ENCODE data around the gene NSDHL. TPM values are rescaled to one million over a fixed set of nuclear protein-coding genes. Genes with fewer than 3 reads are reported as not detected.

The NSDHL gene
- total and polyA plus RNA-seq, 2 experiments from 2014 or later = 11.2 to 25.2 TPM

GRCh38 chrX:152895121-152895520, 64.3 kb downstream of the NSDHL start:
- Histone ChIP-seq H3K9ac (no peak overlapping the region), H3K9me3 (ENCODE audit: low read depth) (no peaks in the 10 kb centered on the region), H3K36me3 (ENCODE audit: low read depth) (no peaks in the 10 kb centered on the region), H3K4me2 (ENCODE audit: unreplicated experiment) (no peak overlapping the region), H3K4me1 (ENCODE audit: insufficient read depth) (0 out of 2 replicates have a peak, but pooled peaks cover 8% of the 10 kb centered on the region), H3K27ac (no peak overlapping the region), H2AFZ (no peak overlapping the region), H3K27me3 (replicated peaks; ENCODE audit: insufficient read depth) (no peaks in the 10 kb centered on the region), H3F3A (ENCODE audit: insufficient read depth) (no peaks in the 10 kb centered on the region), H3K79me2 (ENCODE audit: insufficient read depth) (no peaks in the 10 kb centered on the region), H3K9me2 (ENCODE audit: insufficient read depth) (no peaks in the 10 kb centered on the region), H4K20me1 (ENCODE audit: insufficient read depth) (no peaks in the 10 kb centered on the region), H3K4me3 (no peak overlapping the region)
- WGBS, 2 experiments (ENCODE audit: low coverage in 1 of 2, low lambda C conversion rate in 2 of 2, missing lambda C conversion rate in 2 of 2) = 100% methylated on average over 3 of the region's 3 CpGs
- in situ Hi-C loops (cut with MboI) = no loop called here
- DNase-seq = no peak
- TF ChIP-seq EZH2phosphoT487 (IDR thresholded peaks at IDR 0.05; ENCODE audit: insufficient read depth, low read depth) = no peak
- no peak for TF ChIP-seq EZH2 (IDR thresholded peaks at IDR 0.05; ENCODE audit: insufficient read depth, poor library complexity, severe bottlenecking)

- no peak for TF ChIP-seq EZH2phosphoT487 (IDR thresholded peaks at IDR 0.05; ENCODE audit: insufficient read depth, low read depth)
- no peak for TF ChIP-seq EZH2 (IDR thresholded peaks at IDR 0.05; ENCODE audit: insufficient read depth, poor library complexity, severe bottlenecking)
- no peaks in the 10 kb centered on the region for H3K36me3 ChIP-seq (ENCODE audit: low read depth)
- no peaks in the 10 kb centered on the region for H3K27me3 ChIP-seq (replicated peaks; ENCODE audit: insufficient read depth)
- in situ Hi-C loops (cut with MboI) = no loop called here
- no peaks in the 10 kb centered on the region for H4K20me1 ChIP-seq (ENCODE audit: insufficient read depth)
- no peaks in the 10 kb centered on the region for H3F3A ChIP-seq (ENCODE audit: insufficient read depth)
- H3K4me3 ChIP-seq = no peak overlapping the region
- H3K9me3 ChIP-seq (ENCODE audit: low read depth) = no peaks in the 10 kb centered on the region
- no peaks in the 10 kb centered on the region for H3K79me2 ChIP-seq (ENCODE audit: insufficient read depth)
- 37 to 79% methylated on average over 2 to 5 of the region's 8 CpGs for WGBS, 2 experiments (ENCODE audit: low coverage in 1 of 2, low lambda C conversion rate in 2 of 2, missing lambda C conversion rate in 2 of 2)
- no peak overlapping the region for H3K4me2 ChIP-seq (ENCODE audit: unreplicated experiment)
- no peak overlapping the region for H3K9ac ChIP-seq
- H3K4me1 ChIP-seq (ENCODE audit: insufficient read depth) = 0 out of 2 replicates have a peak, but pooled peaks cover 8% of the 10 kb centered on the region
- H3K27ac ChIP-seq = no peak overlapping the region
- H3K9me2 ChIP-seq (ENCODE audit: insufficient read depth) = no peaks in the 10 kb centered on the region
- DNase-seq = peak; percentile 54
- no peak overlapping the region for H2AFZ ChIP-seq
Observed at GRCh38 chrX:152895724-152896420, 65.0 kb downstream of the NSDHL start.

GRCh38 chrX:152896450-152896849, 65.6 kb downstream of the NSDHL start:
- Histone ChIP-seq H3K9me2 (ENCODE audit: insufficient read depth) (no peaks in the 10 kb centered on the region), H3F3A (ENCODE audit: insufficient read depth) (no peaks in the 10 kb centered on the region), H3K36me3 (ENCODE audit: low read depth) (no peaks in the 10 kb centered on the region), H3K9ac (no peak overlapping the region), H3K27me3 (replicated peaks; ENCODE audit: insufficient read depth) (no peaks in the 10 kb centered on the region), H4K20me1 (ENCODE audit: insufficient read depth) (no peaks in the 10 kb centered on the region), H3K9me3 (ENCODE audit: low read depth) (no peaks in the 10 kb centered on the region), H3K4me1 (ENCODE audit: insufficient read depth) (0 out of 2 replicates have a peak, but pooled peaks cover 8% of the 10 kb centered on the region), H3K4me2 (ENCODE audit: unreplicated experiment) (no peak overlapping the region), H3K27ac (no peak overlapping the region), H3K4me3 (no peak overlapping the region), H2AFZ (no peak overlapping the region), H3K79me2 (ENCODE audit: insufficient read depth) (no peaks in the 10 kb centered on the region)
- no peak for TF ChIP-seq EZH2phosphoT487 (IDR thresholded peaks at IDR 0.05; ENCODE audit: insufficient read depth, low read depth)
- no peak for TF ChIP-seq EZH2 (IDR thresholded peaks at IDR 0.05; ENCODE audit: insufficient read depth, poor library complexity, severe bottlenecking)
- in situ Hi-C loops (cut with MboI) = no loop called here
- WGBS, 2 experiments (ENCODE audit: low coverage in 1 of 2, low lambda C conversion rate in 2 of 2, missing lambda C conversion rate in 2 of 2) = 0 to 20% methylated on average over 3 to 8 of the region's 8 CpGs
- DNase-seq = peak; percentile 51

- Histone ChIP-seq H3K36me3 (ENCODE audit: low read depth) (no peaks in the 10 kb centered on the region), H3K4me1 (ENCODE audit: insufficient read depth) (0 out of 2 replicates have a peak, but pooled peaks cover 8% of the 10 kb centered on the region), H3K9ac (no peak within 1 kb of the TSS), H3K4me2 (ENCODE audit: unreplicated experiment) (no peak within 1 kb of the TSS), H3K9me3 (ENCODE audit: low read depth) (no peaks in the 10 kb centered on the region), H3K27me3 (replicated peaks; ENCODE audit: insufficient read depth) (no peaks in the 10 kb centered on the region), H3K79me2 (ENCODE audit: insufficient read depth) (no peaks in the 10 kb centered on the region), H2AFZ (peak within 1 kb of the TSS; percentile 60; the same call in 1 of the 2 replicates), H3K27ac (no peak within 1 kb of the TSS), H3K9me2 (ENCODE audit: insufficient read depth) (no peaks in the 10 kb centered on the region), H3K4me3 (peak within 1 kb of the TSS; percentile 51), H3F3A (ENCODE audit: insufficient read depth) (no peaks in the 10 kb centered on the region), H4K20me1 (ENCODE audit: insufficient read depth) (no peaks in the 10 kb centered on the region)
- no peak for TF ChIP-seq EZH2 (IDR thresholded peaks at IDR 0.05; ENCODE audit: insufficient read depth, poor library complexity, severe bottlenecking)
- no peak for TF ChIP-seq EZH2phosphoT487 (IDR thresholded peaks at IDR 0.05; ENCODE audit: insufficient read depth, low read depth)
- in situ Hi-C loops (cut with MboI) = no loop called here
- DNase-seq = peak; percentile 13
- 27 to 68% methylated on average over 5 to 42 of the region's 64 CpGs for WGBS, 2 experiments (ENCODE audit: low coverage in 1 of 2, low lambda C conversion rate in 2 of 2, missing lambda C conversion rate in 2 of 2)
Observed at GRCh38 chrX:152897222-152898131, 66.6 kb downstream of the NSDHL start, which contains the start of gene ZNF185. Gene ZNF185, plus strand, starts transcription at chrX:152898067. Its CDS starts 16,423 bp downstream, at chrX:152914490.
